Trophoblast cell (in vitro differentiated cells and primary cell): ENCODE measurements around the gene GRIN2C.

ENCODE experiments used
- DNase-seq, 2 donors: peaks; one replicate each; pipeline ENCODE4 v3.0.0-alpha.2; 2016
- H2AFZ ChIP-seq: 2 replicates; pipeline ENCODE4 v1.6.1; 2013; ENCODE audit warnings: low read length, moderate library complexity, mild to moderate bottlenecking; ENCODE audit not compliant: insufficient read depth, poor library complexity
- H2AK5ac ChIP-seq: 2 replicates; pipeline ENCODE4 v1.6.1; 2013; ENCODE audit warnings: mild to moderate bottlenecking, low read length
- H2BK120ac ChIP-seq: 2 replicates; pipeline ENCODE4 v1.6.1; 2013; ENCODE audit warnings: low read length, mild to moderate bottlenecking, moderate library complexity; ENCODE audit not compliant: insufficient read depth, poor library complexity
- H2BK12ac ChIP-seq: 2 replicates; pipeline ENCODE4 v1.6.1; 2013; ENCODE audit warnings: mild to moderate bottlenecking, low read length, moderate library complexity
- H2BK5ac ChIP-seq: 2 replicates; pipeline ENCODE4 v1.6.1; 2013; ENCODE audit warnings: low read length, low read depth, moderate library complexity, mild to moderate bottlenecking; ENCODE audit not compliant: poor library complexity
- H3K14ac ChIP-seq: 2 replicates; pipeline ENCODE4 v1.6.1; 2013; ENCODE audit warnings: mild to moderate bottlenecking, low read length
- H3K18ac ChIP-seq: 2 replicates; pipeline ENCODE4 v1.6.1; 2013; ENCODE audit warnings: mild to moderate bottlenecking, low read length
- H3K23ac ChIP-seq: 2 replicates; pipeline ENCODE4 v1.6.1; 2013; ENCODE audit warnings: low read length
- H3K27ac ChIP-seq: 2 replicates; pipeline ENCODE4 v1.5.1; 2013; ENCODE audit warnings: low read depth, mild to moderate bottlenecking, inconsistent platforms, low read length, moderate library complexity
- H3K27me3 ChIP-seq: 2 replicates; pipeline ENCODE4 v1.6.1; 2013; ENCODE audit warnings: inconsistent platforms, mild to moderate bottlenecking, low read length, moderate library complexity; ENCODE audit not compliant: insufficient read depth
- H3K36me3 ChIP-seq, 2 experiments: 1 replicate in 1 of 2; 2 replicates in 1 of 2; pipeline ENCODE4 v1.6.1; 2013; ENCODE audit warnings: low read length in 2 of 2, mild to moderate bottlenecking in 2 of 2, moderate library complexity in 1 of 2; ENCODE audit not compliant: insufficient read depth in 2 of 2, control insufficient read depth in 1 of 2
- H3K4ac ChIP-seq: 2 replicates; pipeline ENCODE4 v1.6.1; 2013; ENCODE audit warnings: low read depth, mild to moderate bottlenecking, low read length, moderate library complexity
- H3K4me1 ChIP-seq, 2 experiments: 1 replicate in 1 of 2; 2 replicates in 1 of 2; pipeline ENCODE4 v1.6.1; 2013; ENCODE audit warnings: low read length in 2 of 2, mild to moderate bottlenecking in 2 of 2, moderate library complexity in 1 of 2; ENCODE audit not compliant: insufficient read depth in 2 of 2, control insufficient read depth in 1 of 2
- H3K4me2 ChIP-seq: 2 replicates; pipeline ENCODE4 v1.6.1; 2013; ENCODE audit warnings: inconsistent platforms, mild to moderate bottlenecking, low read length, moderate library complexity
- H3K4me3 ChIP-seq: 2 replicates; pipeline ENCODE4 v1.5.1; 2013; ENCODE audit warnings: mild to moderate bottlenecking, low read depth, low read length, inconsistent platforms
- H3K79me1 ChIP-seq: one replicate; pipeline ENCODE4 v1.6.1; 2013; ENCODE audit warnings: low read length
- H3K79me2 ChIP-seq: 2 replicates; pipeline ENCODE4 v1.6.1; 2013; ENCODE audit warnings: low read length, mild to moderate bottlenecking; ENCODE audit not compliant: control insufficient read depth, insufficient read depth, poor library complexity
- H3K9ac ChIP-seq: 2 replicates; pipeline ENCODE4 v1.6.1; 2013; ENCODE audit warnings: mild to moderate bottlenecking, low read length
- H3K9me3 ChIP-seq: 2 replicates; pipeline ENCODE4 v1.6.1; 2013; ENCODE audit warnings: low read depth, mild to moderate bottlenecking, control low read depth, inconsistent platforms, low read length; ENCODE audit not compliant: insufficient read depth
- H4K12ac ChIP-seq: 2 replicates; pipeline ENCODE4 v1.6.1; 2013; ENCODE audit warnings: low read depth, mild to moderate bottlenecking, low read length, moderate library complexity
- H4K8ac ChIP-seq: 2 replicates; pipeline ENCODE4 v1.6.1; 2013; ENCODE audit warnings: low read depth, mild to moderate bottlenecking, low read length, moderate library complexity
- H4K91ac ChIP-seq: one replicate; pipeline ENCODE4 v1.6.1; 2013; ENCODE audit warnings: low read depth, mild to moderate bottlenecking, low read length, moderate library complexity
- WGBS: extraction: QIAGEN DNeasy Blood & Tissue Kit; methylation state at CpG from one replicate; pipeline ENCODE4 v1.1.7; 2013; ENCODE audit warnings: missing lambda C conversion rate; ENCODE audit not compliant: insufficient read length, insufficient coverage; ENCODE audit errors: extremely low coverage; 5-methylcytosine and 5-hydroxymethylcytosine counted together

Gene GRIN2C

DNA sequence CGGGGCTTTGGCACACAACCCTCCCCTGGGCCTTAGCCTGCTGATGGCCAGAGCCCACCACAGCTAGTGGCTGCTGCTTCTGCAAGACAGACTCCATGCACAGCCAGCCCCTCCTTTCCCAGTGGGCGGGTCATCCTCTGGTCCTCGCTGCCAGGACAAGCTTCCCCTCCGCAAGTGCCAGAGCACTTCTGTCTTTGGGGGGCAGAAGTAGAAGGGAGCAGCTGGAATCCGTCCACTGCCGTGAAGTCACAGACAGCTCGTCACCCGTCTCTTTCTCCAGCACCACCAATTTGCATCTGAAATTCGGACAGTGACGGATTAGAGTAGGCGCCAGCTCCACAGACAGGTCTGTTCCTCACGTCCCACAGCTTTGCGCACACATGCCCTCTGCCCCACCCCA, 52.2 kb downstream of the GRIN2C start:
- H4K12ac ChIP-seq, result no peak overlapping the region
- H3K18ac ChIP-seq, result no peak overlapping the region
- no peak overlapping the region for H2BK12ac ChIP-seq
- H3K4me1 ChIP-seq, result no peaks in the 10 kb centered on the region
- DNase-seq, result no peak
- H3K9me3 ChIP-seq, result no peaks in the 10 kb centered on the region
- H3K79me1 ChIP-seq, result no peaks in the 10 kb centered on the region
- H2BK5ac ChIP-seq, result no peak overlapping the region
- H3K4me2 ChIP-seq, result no peak overlapping the region
- H3K9ac ChIP-seq, result no peak overlapping the region
- H3K27me3 ChIP-seq, result no peaks in the 10 kb centered on the region
- H3K4ac ChIP-seq, result no peak overlapping the region
- H2AK5ac ChIP-seq, result no peak overlapping the region
- no peak overlapping the region for H2AFZ ChIP-seq
- H4K8ac ChIP-seq, result no peak overlapping the region
- H3K79me2 ChIP-seq, result no peaks in the 10 kb centered on the region
- no peak overlapping the region for H3K27ac ChIP-seq
- no peak overlapping the region for H2BK120ac ChIP-seq
- H3K36me3 ChIP-seq, result peaks cover 15 to 17% of the 10 kb centered on the region in 2 experiments
- no peak overlapping the region for H3K4me3 ChIP-seq
- H3K23ac ChIP-seq, result no peak overlapping the region
- H3K14ac ChIP-seq, result no peak overlapping the region
- no peak overlapping the region for H4K91ac ChIP-seq
- WGBS, result no CpG with 5 or more reads among the region's 13 CpGs

DNA sequence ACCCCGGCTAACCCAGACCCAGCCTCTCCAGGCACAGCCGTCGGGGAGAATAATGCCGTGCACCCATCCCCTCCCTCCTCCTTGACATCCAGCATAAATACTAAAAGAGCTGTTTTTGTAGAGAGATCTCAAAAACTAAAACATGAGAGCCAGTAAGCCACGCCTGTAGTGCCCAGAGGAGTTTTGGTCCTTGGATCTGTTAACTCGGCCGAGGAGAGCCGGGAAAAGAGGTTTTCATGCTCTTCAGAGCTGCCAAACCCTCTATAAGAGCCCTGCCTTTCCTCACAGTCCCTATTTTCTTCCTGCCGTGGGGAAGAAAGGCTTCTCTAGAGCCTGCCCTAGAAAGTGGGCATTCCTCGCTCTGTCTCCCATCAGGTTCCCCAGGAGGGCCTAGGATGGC, 53.4 kb downstream of the GRIN2C start:
- no peak for DNase-seq
- Histone ChIP-seq H3K4ac (no peak overlapping the region), H3K36me3 (peaks cover 14 to 19% of the 10 kb centered on the region in 2 experiments), H3K4me2 (no peak overlapping the region), H3K23ac (no peak overlapping the region), H3K14ac (no peak overlapping the region), H2BK12ac (no peak overlapping the region), H3K27me3 (no peaks in the 10 kb centered on the region), H3K9me3 (no peaks in the 10 kb centered on the region), H3K79me1 (no peaks in the 10 kb centered on the region), H2AFZ (no peak overlapping the region), H2BK5ac (no peak overlapping the region), H3K4me1 (no peaks in the 10 kb centered on the region), H3K79me2 (no peaks in the 10 kb centered on the region), H4K8ac (no peak overlapping the region), H3K4me3 (no peak overlapping the region), H3K9ac (no peak overlapping the region), H4K91ac (no peak overlapping the region), H3K27ac (no peak overlapping the region), H4K12ac (no peak overlapping the region), H3K18ac (no peak overlapping the region), H2BK120ac (no peak overlapping the region), H2AK5ac (no peak overlapping the region)
- no CpG with 5 or more reads among the region's 10 CpGs for WGBS

DNA sequence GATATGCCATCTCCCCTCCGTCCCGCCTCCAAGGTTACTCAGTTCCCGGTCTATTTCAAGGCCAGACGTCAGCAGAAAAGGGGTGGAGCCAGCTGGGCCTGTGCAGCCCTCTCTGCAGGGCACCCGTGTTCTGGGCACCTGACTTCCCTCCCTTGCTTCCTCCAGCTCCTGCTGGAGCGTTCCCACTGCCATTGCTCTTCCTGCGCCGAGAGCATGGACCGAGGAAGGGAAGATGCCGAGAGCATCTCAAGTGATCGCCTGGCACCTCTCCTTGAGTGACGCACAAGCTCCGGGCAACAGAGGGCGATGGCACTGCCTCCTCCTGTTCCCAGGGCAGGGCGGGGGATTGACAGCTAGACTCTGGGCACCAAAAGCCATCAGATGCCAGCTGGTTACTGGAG, 54.1 kb downstream of the GRIN2C start:
- Histone ChIP-seq H4K8ac (no peak overlapping the region), H3K27ac (no peak overlapping the region), H3K4me3 (no peak overlapping the region), H3K4me1 (peaks cover 3 to 4% of the 10 kb centered on the region in 2 experiments), H3K9me3 (no peaks in the 10 kb centered on the region), H3K9ac (no peak overlapping the region), H4K91ac (no peak overlapping the region), H3K79me1 (no peaks in the 10 kb centered on the region), H3K27me3 (no peaks in the 10 kb centered on the region), H2BK5ac (no peak overlapping the region), H3K18ac (no peak overlapping the region), H2BK12ac (no peak overlapping the region), H3K4me2 (no peak overlapping the region), H2AFZ (no peak overlapping the region), H2AK5ac (no peak overlapping the region), H3K4ac (no peak overlapping the region), H4K12ac (no peak overlapping the region), H3K14ac (no peak overlapping the region), H3K79me2 (no peaks in the 10 kb centered on the region), H3K23ac (no peak overlapping the region), H3K36me3 (peaks cover 18 to 20% of the 10 kb centered on the region in 2 experiments), H2BK120ac (no peak overlapping the region)
- no CpG with 5 or more reads among the region's 15 CpGs for WGBS
- no peak for DNase-seq

DNA sequence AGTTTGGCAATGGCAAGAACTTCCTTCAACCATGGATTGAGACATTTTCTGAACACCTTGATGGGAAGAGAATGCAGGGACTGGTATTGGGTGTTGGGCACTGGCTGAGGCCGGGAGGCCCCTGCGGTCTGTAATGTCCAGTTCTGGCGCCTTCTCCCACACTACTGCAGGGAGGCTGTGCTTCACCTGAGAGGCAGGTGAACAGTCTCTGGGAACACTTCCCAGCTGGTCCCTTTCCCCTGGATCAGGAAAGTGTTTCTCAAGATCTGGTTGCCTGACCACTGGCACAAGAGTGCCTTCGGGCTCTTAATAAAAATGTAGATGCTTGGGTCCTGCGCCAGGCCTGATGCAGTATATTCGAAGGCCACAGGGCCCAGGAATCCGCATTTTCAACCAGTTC, 55.0 kb downstream of the GRIN2C start:
- no peak for DNase-seq
- H3K9me3 ChIP-seq, result no peaks in the 10 kb centered on the region

More for the DNA sequence above, 55.0 kb downstream of the GRIN2C start:
- no CpG with 5 or more reads among the region's 7 CpGs for WGBS
- Histone ChIP-seq H3K79me1 (no peaks in the 10 kb centered on the region), H3K27ac (no peak overlapping the region), H3K79me2 (no peaks in the 10 kb centered on the region), H2BK120ac (no peak overlapping the region), H3K9ac (no peak overlapping the region), H3K4me1 (peaks cover 11 to 12% of the 10 kb centered on the region in 2 experiments), H4K12ac (no peak overlapping the region), H3K18ac (no peak overlapping the region), H3K4me2 (no peak overlapping the region), H2BK12ac (no peak overlapping the region), H4K8ac (no peak overlapping the region), H2BK5ac (no peak overlapping the region), H4K91ac (no peak overlapping the region), H3K23ac (no peak overlapping the region), H3K4me3 (no peak overlapping the region), H2AFZ (no peak overlapping the region), H3K27me3 (no peaks in the 10 kb centered on the region), H3K36me3 (peaks cover 17 to 25% of the 10 kb centered on the region in 2 experiments), H3K4ac (no peak overlapping the region), H2AK5ac (no peak overlapping the region), H3K14ac (no peak overlapping the region)
